Caki2 (cell line): ENCODE results near the gene RECQL5. TPM values are rescaled to one million over a fixed set of nuclear protein-coding genes. Genes with fewer than 3 reads are reported as not detected.

Experiments used
- DNase-seq: peaks from one replicate; pipeline ENCODE4 v3.0.0-alpha.2; 2015; ENCODE audit warnings: low read depth
- in situ Hi-C: cut with HindIII; loops from 2 replicates; pipeline ENCODE4 v1.10.0; 2016; ENCODE audit warnings: low sequenced_read_pairs, low pct_unique_long_range_greater_than_20kb, mixed read lengths
- total RNA-seq: library from RNA; depleted of rRNA; stranded (reverse); fragments of >200 nt; shearing (Covaris generic); gene quantifications from 2 replicates; pipeline ENCODE4 v1.2.3, GENCODE V29; 2014; ENCODE audit warnings: low replicate concordance; rRNA removed

RECQL5 gene
- total RNA-seq: 28.6 and 38.9 TPM in 2 replicates

GRCh38 chr17:75666959-75667790, at the start of gene RECQL5, which contains the start of gene SAP30BP:
TSS of gene RECQL5 (minus strand) at chr17:75667154. CDS start at chr17:75666557, 597 bp downstream.
TSS of gene SAP30BP (plus strand) at chr17:75667338. CDS start at chr17:75667373, 35 bp downstream.
- in situ Hi-C loops: no loop called here
- peak; percentile 94 for DNase-seq

DNA sequence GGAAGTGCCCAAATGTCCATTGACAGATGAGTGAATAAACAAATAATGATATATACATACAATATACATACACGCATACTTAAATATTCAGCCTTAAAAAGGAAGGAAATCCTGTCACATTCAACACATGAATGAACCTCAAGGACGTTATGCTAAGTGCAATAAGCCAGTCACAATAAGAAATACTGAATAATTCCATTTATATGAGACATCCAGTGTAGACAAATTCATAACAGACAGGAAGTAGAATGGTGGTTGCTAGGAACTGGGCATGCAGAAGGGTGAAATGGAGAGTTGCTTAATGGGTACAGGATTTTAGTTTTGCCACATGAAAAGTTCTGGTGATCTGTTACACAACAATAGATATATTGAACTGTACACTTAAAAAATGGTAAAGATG, 45.5 kb upstream of the RECQL5 start:
- DNase-seq: no peak
- in situ Hi-C loops: no loop called here

DNA sequence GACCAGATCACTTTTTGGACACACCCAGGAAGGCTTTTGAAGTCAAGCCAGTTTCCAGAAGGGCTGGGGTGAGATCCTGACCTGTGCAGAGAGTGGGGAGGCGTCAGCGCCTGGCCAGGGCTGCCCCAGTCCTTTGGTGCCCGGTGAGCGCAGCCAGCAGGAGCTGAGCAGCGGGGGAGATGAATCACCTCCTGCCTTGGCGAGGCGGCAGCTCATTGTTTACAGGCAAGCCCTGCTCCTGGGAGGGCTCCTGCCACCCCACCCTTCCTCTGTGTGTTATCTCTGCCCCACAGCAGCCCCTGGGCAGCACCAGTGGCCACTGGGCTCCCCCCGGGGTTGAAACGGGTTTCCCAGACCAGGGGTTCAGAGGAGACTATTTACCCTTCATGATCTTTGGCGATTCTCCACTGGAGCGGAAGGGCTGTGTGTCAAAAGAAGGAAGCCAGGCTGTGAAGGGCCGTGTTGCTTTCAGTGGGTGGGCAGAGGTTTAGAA, 40.2 kb upstream of the RECQL5 start:
- DNase-seq: peak; percentile 64
- in situ Hi-C loops: no loop called here

DNA sequence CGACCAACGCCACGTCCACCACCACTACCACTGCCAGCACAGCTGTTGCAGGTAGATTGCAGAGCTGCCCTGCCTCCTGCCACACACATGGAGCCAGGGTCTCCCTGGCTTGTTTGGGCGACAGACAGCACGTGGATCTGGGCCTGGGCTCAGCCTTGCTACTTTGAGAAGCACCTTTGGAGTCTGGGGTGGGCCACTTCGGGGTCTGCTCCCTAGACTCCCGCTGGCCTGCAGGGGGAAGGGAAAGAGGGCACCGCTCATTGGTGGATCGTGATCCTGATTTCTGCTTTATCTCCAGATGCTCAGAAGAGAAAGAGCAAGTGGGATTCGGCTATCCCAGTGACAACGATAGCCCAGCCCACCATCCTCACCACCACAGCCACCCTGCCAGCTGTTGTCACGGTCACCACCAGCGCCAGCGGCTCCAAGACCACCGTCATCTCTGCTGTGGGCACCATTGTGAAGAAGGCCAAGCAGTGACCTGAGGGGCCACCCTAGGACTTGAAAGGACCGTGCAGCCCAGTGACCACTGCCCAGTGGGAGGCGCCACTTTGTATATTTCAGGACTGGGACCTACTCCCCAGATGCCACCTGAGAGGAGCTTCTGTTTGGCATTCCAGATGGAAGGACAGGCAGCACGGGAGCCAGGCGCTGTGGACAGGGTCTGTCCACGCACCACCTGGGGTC, 39.2 kb upstream of the RECQL5 start:
- DNase-seq: no peak
- in situ Hi-C loops: no loop called here

- DNase-seq: no peak
- in situ Hi-C loops: no loop called here
These were observed 38.3 kb upstream of the RECQL5 start for GRCh38 chr17:75704963-75705875.

GRCh38 chr17:75703591-75703990, 36.6 kb upstream of the RECQL5 start:
- in situ Hi-C loops: no loop called here
- DNase-seq: no peak

DNA sequence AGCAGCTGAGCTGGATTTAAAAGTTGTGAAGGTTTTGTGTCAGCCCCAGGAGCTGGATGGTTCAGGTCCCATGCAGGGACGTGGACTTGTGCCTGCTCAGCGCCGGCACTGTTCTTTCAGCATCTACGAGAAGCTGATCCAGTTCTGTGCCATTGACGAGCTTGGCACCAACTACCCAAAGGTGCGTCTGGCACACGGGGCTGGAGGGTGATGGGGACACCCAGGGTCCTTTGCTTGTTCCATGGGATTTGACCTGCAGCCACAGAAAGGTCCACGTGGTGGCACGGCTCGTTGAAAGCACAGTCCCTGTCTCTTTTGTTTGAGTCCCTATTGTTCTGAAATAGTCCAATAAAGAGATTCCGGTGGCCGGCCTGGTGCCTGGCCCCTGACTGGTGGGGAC, 36.2 kb upstream of the RECQL5 start:
- no peak for DNase-seq
- in situ Hi-C loops: no loop called here

DNA sequence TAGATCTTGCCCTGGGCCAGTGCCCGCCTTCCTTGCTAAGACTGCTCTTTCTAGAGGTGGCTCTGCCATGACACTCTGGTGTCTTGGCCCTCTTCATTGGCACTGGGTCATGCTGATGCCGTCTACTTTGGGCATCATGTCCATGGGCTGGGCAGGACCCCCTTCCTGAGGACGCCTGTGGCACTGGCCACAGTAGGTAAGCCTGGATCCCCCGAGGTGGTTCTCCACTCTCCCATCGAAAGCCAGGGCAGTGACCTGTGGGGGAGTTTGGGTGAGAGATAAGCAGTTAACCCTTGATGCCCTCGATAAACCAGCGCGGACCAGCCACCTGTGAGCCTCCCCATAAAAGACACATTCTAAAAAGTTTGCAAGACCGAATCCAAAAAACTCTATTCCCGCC, 34.3 kb upstream of the RECQL5 start:
- DNase-seq: no peak
- in situ Hi-C loops: no loop called here

GRCh38 chr17:75698659-75699058, 31.7 kb upstream of the RECQL5 start:
- in situ Hi-C loops: no loop called here
- peak; percentile 46 for DNase-seq

- in situ Hi-C loops: no loop called here
- no peak for DNase-seq
These were observed 30.8 kb upstream of the RECQL5 start for GRCh38 chr17:75697651-75698291.

- DNase-seq: no peak
- in situ Hi-C loops: no loop called here
These were observed 28.9 kb upstream of the RECQL5 start for GRCh38 chr17:75695830-75696271.

DNA sequence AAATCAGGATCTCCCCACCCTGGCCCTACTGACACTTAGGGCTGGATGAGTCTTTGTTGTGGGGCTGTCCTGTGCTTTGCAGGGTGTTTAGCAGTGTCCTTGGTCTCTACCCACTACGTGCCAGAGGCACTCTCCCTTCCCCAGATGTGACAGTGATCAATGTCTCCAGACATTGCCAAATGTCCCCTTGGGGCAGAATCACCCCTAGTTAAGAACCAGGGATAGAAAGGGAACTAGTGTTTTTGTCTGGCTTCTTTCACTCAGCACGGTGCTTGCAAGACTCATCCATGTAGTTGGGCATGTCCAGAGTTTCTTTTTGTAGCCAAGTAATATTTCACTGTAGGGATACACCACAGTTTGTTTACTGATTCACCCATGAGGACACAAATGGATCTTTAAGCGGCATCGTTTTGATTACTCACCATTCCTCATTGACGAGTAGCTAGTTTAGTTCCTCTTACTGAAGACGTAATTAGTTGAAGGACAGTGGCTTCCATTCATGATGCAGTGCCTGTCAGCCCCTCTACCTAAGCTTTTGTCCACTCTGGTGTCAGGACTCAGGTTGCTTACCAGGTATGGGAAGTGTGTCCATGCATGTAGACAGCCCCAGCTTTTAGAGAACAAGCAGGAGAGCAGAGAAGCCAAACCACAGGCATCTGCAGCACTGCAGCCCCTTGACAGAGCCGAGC, 28.3 kb upstream of the RECQL5 start:
- no peak for DNase-seq
- in situ Hi-C loops: no loop called here

DNA sequence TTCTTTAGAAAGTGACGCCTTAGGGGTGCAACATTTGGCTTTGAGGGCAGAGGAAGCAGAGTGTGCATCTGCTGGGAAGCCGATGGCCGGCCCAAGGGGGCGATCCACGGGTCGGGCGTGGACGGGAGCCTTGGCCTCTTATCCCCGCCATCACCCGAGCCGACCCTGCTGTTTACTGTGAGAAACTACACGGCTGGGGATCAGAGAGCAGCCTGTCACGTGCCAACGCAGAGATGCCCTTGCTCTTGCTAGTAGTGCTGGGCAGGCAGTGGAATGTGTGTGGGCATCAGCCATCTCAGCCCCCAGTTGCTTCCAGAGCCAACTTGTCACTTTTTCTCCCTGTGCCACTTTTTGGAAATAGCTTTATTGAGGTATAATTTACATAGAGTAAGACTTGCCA, 27.6 kb upstream of the RECQL5 start:
- no peak for DNase-seq
- in situ Hi-C loops: no loop called here

DNA sequence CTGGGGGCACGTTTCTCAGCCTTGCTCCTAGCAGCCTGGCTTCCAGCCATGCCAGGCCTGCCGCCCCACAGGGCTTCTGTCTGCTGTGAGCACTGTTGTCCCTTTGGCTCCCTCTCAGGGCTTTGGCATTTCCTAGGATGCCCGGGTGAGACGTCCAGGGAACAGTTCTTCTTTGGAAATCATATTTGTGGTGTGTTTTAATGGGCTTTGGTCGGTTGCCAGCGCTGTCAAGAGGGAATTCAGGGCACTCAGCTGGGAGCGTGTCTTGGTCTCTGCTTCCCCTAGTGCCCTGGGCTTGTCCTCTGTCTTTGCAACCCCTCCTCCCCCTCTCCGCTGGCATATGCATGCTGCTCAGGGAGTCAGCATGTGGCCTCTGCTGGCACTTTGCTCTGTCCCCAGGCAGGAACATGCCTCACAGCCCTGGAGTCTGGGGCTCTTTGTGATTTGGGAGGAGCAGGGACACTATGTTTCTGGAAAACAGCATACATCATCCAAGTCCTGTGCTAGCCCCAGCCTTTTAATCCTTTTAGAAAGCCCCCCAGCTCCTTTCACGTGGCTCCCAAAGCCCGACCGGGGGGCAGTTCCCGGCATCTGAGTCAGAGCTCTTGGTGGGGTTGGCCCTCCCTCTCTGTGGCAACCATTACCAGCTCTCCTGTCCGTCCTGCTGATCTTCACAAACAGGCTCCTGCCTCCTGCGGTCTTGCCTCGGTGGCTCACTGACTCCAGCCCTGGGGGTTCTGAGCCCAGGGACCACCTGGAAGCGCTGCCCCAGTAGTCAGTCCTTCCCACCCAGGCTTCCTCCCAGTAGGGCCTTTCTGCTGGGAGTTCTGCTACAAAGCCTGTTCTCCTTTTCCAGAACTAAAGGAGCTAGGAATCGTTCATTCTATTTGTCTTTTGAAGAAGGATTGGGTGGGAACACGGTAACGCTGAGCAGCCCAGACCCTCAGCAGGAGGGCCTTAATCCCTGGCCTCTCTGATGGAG, 26.8 kb upstream of the RECQL5 start:
- DNase-seq: peak; percentile 44
- in situ Hi-C loops: no loop called here

GRCh38 chr17:75692976-75693375, 26.0 kb upstream of the RECQL5 start:
- DNase-seq: no peak
- in situ Hi-C loops: no loop called here
